Caco-2 (cell line): ENCODE measurements around the gene PCDHA13. TPM values are rescaled to one million over a fixed set of nuclear protein-coding genes. Genes with fewer than 3 reads are reported as not detected.
"Not testable (repeated sequence)": the region's sequence is repeated elsewhere in the genome, so short reads cannot be mapped to it uniquely, and the experiment has no call there.

ENCODE experiments used
- BruUV-seq: library from RNA; stranded (reverse); fragments of 400-500 nt; replicated peaks from 2 replicates; lab custom pipeline; 2021; lab: Mats Ljungman, UMichigan
- CTCF ChIA-PET: fragments of 300-600 bp; sonication (Branson Sonifier 250); formaldehyde crosslinking; loops from one replicate; lab custom pipeline; 2022; ENCODE audit warnings: antibody characterized with exemption; lab: Charles Lee
- POLR2A ChIA-PET: fragments of 300-600 bp; sonication (Branson Sonifier 250); formaldehyde crosslinking; loops from one replicate; lab custom pipeline; 2022; ENCODE audit warnings: antibody characterized with exemption; lab: Charles Lee
- DNase-seq, 2 experiments: peaks; one replicate each; pipeline versions ENCODE4 v3.0.0 to v3.0.0-alpha.2; 2020 to 2022
- H3K27me3 ChIP-seq: replicated peaks from 2 replicates; pipeline ENCODE4 v1.6.0; 2011; ENCODE audit warnings: low read length; ENCODE audit not compliant: control insufficient read depth, insufficient read depth
- H3K36me3 ChIP-seq: 2 replicates; pipeline ENCODE4 v1.5.1; 2011; ENCODE audit warnings: low read length; ENCODE audit not compliant: control insufficient read depth, insufficient read depth
- H3K4me1 ChIP-seq: fragments of 250-450 bp; sonication (Bioruptor Pico); 2 replicates; pipeline ENCODE4 v1.5.1; 2020; ENCODE audit warnings: mild to moderate bottlenecking
- H3K4me3 ChIP-seq: 2 replicates; pipeline ENCODE4 v1.5.1; 2011; ENCODE audit warnings: low read depth, mild to moderate bottlenecking, control low read depth, low read length
- H3K9me3 ChIP-seq: fragments of 250-450 bp; sonication (Bioruptor Pico); 2 replicates; pipeline ENCODE4 v1.5.1; 2020; ENCODE audit warnings: mild to moderate bottlenecking, moderate library complexity
- H3K27ac Mint-ChIP-seq: one replicate; pipeline ENCODE4 v1.8.0; 2022; ENCODE audit warnings: mixed read lengths; ENCODE audit not compliant: unreplicated experiment
- H3K27me3 Mint-ChIP-seq: one replicate; pipeline ENCODE4 v1.8.0; 2022; ENCODE audit warnings: mixed read lengths; ENCODE audit not compliant: insufficient read depth, unreplicated experiment
- H3K36me3 Mint-ChIP-seq: one replicate; pipeline ENCODE4 v1.8.0; 2022; ENCODE audit warnings: mild to moderate bottlenecking, mixed read lengths; ENCODE audit not compliant: insufficient read depth, unreplicated experiment
- H3K4me1 Mint-ChIP-seq: one replicate; pipeline ENCODE4 v1.8.0; 2022; ENCODE audit warnings: low read depth, mixed read lengths; ENCODE audit not compliant: unreplicated experiment
- H3K4me3 Mint-ChIP-seq: one replicate; pipeline ENCODE4 v1.8.0; 2022; ENCODE audit warnings: mild to moderate bottlenecking, moderate library complexity, mixed read lengths; ENCODE audit not compliant: unreplicated experiment
- H3K9me3 Mint-ChIP-seq: one replicate; pipeline ENCODE4 v1.8.0; 2022; ENCODE audit warnings: mixed read lengths; ENCODE audit not compliant: unreplicated experiment
- intact Hi-C: fragments of 100-400 bp; cut with micrococcal nuclease; formaldehyde crosslinking; loops from one replicate; pipeline ENCODE4 v1.10.0; 2022; ENCODE audit not compliant: unreplicated experiment
- total RNA-seq: library from RNA; stranded (reverse); gene quantifications from 2 replicates; pipeline ENCODE4 v1.2.3, GENCODE V29; 2022
- TF ChIP-seq, protein P1 (sequence below), 2 experiments: fragments of 200-600 bp in 1 of 2; IDR thresholded peaks; 1 replicate in 1 of 2; 2 replicates in 1 of 2; pipeline versions ENCODE4 v1.5.1 to v1.8.0; 2011 to 2022; ENCODE audit warnings: antibody characterized with exemption in 1 of 2, control low read depth in 1 of 2, inconsistent platforms in 1 of 2, low read depth in 1 of 2, low read length in 1 of 2, mild to moderate bottlenecking in 1 of 2, moderate library complexity in 1 of 2; ENCODE audit not compliant: insufficient read depth in 1 of 2, severe bottlenecking in 1 of 2, unreplicated experiment in 1 of 2

Gene PCDHA13
- total RNA-seq, 1 experiment from 2014 or later = not detected

DNA sequence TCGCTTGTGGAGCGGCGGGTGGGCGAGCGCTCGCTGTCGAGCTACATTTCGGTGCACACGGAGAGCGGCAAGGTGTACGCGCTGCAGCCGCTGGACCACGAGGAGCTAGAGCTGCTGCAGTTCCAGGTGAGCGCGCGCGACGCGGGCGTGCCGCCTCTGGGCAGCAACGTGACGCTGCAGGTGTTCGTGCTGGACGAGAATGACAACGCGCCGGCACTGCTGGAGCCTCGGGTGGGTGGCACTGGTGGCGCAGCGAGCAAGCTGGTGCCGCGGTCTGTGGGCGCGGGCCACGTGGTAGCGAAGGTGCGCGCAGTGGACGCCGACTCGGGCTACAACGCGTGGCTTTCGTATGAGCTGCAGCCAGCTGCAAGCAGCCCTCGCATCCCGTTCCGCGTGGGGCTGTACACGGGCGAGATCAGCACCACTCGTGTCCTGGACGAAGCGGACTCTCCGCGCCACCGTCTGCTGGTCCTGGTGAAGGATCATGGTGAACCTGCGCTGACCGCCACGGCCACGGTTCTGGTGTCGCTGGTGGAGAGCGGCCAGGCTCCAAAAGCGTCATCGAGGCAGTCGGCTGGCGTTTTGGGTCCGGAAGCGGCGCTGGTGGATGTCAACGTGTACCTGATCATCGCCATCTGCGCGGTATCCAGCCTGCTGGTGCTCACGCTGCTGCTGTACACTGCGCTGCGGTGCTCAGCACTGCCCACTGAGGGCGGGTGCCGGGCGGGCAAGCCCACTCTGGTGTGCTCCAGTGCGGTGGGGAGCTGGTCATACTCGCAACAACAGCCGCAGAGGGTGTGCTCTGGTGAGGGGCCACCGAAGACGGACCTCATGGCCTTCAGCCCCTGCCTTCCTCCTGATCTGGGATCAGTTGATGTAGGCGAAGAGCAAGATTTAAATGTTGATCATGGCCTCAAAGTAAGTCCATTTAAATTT, 38.9 kb upstream of the PCDHA13 start:
- ChIA-PET CTCF (no interaction called here), POLR2A (no interaction called here)
- no peaks in the 10 kb centered on the region for H3K27me3 Mint-ChIP-seq
- no peaks in the 10 kb centered on the region for H3K36me3 ChIP-seq
- peaks cover 7% of the 10 kb centered on the region; the same call in 1 of the 2 replicates for H3K9me3 ChIP-seq
- H3K4me3 ChIP-seq = no peak overlapping the region
- DNase-seq = no peak
- no peaks in the 10 kb centered on the region for H3K27me3 ChIP-seq
- no TSS peak for BruUV-seq
- no peak overlapping the region for H3K4me3 Mint-ChIP-seq
- H3K27ac Mint-ChIP-seq = no peak overlapping the region
- no peaks in the 10 kb centered on the region for H3K4me1 Mint-ChIP-seq
- TF ChIP-seq, protein P1, sequence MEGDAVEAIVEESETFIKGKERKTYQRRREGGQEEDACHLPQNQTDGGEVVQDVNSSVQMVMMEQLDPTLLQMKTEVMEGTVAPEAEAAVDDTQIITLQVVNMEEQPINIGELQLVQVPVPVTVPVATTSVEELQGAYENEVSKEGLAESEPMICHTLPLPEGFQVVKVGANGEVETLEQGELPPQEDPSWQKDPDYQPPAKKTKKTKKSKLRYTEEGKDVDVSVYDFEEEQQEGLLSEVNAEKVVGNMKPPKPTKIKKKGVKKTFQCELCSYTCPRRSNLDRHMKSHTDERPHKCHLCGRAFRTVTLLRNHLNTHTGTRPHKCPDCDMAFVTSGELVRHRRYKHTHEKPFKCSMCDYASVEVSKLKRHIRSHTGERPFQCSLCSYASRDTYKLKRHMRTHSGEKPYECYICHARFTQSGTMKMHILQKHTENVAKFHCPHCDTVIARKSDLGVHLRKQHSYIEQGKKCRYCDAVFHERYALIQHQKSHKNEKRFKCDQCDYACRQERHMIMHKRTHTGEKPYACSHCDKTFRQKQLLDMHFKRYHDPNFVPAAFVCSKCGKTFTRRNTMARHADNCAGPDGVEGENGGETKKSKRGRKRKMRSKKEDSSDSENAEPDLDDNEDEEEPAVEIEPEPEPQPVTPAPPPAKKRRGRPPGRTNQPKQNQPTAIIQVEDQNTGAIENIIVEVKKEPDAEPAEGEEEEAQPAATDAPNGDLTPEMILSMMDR (IDR thresholded peaks at IDR 0.05; ENCODE audit: insufficient read depth in 1 of 2, low read depth in 1 of 2, low read length in 1 of 2, severe bottlenecking in 1 of 2, unreplicated experiment in 1 of 2) = no peak
- intact Hi-C loops = no loop called here
- no peaks in the 10 kb centered on the region for H3K9me3 Mint-ChIP-seq
- H3K4me1 ChIP-seq = no peaks in the 10 kb centered on the region
- no peaks in the 10 kb centered on the region for H3K36me3 Mint-ChIP-seq

DNA sequence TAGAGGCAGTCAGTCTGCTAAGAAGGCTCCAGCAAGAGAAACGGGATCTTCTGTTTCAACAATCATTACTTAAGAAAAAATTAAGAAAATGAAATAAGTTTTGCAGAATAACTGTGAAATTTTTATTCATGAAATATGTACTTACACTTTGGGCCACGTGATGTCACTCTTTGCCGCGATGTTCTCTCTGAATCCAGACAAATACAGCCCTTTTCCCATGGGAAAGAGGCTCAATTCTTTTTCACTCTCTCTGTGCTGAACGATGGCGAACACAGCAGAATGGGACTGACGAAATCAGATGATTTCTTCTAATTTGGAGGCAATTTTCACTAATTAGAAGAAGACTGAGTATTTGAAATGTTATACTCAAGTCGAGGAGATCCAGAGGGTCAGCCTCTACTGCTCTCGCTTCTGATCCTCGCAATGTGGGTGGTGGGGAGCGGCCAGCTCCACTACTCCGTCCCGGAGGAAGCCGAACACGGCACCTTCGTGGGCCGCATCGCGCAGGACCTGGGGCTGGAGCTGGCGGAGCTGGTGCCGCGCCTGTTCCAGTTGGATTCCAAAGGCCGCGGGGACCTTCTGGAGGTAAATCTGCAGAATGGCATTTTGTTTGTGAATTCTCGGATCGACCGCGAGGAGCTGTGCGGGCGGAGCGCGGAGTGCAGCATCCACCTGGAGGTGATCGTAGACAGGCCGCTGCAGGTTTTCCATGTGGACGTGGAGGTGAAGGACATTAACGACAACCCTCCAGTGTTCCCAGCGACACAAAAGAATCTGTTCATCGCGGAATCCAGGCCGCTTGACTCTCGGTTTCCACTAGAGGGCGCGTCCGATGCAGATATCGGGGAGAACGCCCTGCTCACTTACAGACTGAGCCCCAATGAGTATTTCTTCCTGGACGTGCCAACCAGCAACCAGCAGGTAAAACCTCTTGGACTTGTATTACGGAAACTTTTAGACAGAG, 33.5 kb upstream of the PCDHA13 start, which contains the start of gene PCDHA9:
TSS of gene PCDHA9 (plus strand) at position 244 of the 964 bp plus-strand sequence. CDS start at position 358, 114 bp downstream.
- H3K9me3 Mint-ChIP-seq, BruUV-seq, H3K4me3 ChIP-seq, intact Hi-C loops, H3K4me3 Mint-ChIP-seq, H3K27me3 Mint-ChIP-seq, H3K9me3 ChIP-seq, DNase-seq, H3K27me3 ChIP-seq, H3K36me3 ChIP-seq, POLR2A ChIA-PET, H3K27ac Mint-ChIP-seq, H3K36me3 Mint-ChIP-seq, H3K4me1 Mint-ChIP-seq, H3K4me1 ChIP-seq, CTCF ChIA-PET: not testable (repeated sequence)

DNA sequence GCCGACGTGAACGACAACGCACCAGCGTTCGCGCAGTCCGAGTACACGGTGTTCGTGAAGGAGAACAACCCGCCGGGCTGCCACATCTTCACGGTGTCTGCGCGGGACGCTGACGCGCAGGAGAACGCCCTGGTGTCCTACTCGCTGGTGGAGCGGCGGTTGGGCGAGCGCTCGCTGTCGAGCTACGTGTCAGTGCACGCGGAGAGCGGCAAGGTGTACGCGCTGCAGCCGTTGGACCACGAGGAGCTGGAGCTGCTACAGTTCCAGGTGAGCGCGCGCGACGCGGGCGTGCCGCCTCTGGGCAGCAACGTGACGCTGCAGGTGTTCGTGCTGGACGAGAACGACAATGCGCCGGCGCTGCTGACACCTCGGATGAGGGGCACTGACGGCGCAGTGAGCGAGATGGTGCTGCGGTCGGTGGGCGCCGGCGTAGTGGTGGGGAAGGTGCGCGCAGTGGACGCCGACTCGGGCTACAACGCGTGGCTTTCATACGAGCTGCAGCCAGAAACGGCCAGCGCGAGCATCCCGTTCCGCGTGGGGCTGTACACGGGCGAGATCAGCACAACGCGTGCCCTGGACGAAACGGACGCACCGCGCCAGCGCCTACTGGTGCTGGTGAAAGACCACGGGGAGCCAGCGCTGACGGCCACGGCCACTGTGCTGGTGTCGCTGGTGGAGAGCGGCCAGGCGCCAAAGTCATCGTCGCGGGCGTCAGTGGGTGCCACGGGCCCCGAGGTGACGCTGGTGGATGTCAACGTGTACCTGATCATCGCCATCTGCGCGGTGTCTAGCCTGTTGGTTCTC, 31.9 kb upstream of the PCDHA13 start:
- H3K9me3 Mint-ChIP-seq, H3K36me3 ChIP-seq, POLR2A ChIA-PET, H3K4me1 ChIP-seq, H3K4me1 Mint-ChIP-seq, H3K4me3 Mint-ChIP-seq, H3K4me3 ChIP-seq, intact Hi-C loops, H3K27me3 Mint-ChIP-seq, CTCF ChIA-PET, H3K27ac Mint-ChIP-seq, BruUV-seq, H3K9me3 ChIP-seq, H3K36me3 Mint-ChIP-seq, H3K27me3 ChIP-seq, DNase-seq: not testable (repeated sequence)
